ENCODE results near the gene COX15. TPM values are rescaled to one million over a fixed set of nuclear protein-coding genes. Genes with fewer than 3 reads are reported as not detected.
"Not testable (repeated sequence)": the region's sequence is repeated elsewhere in the genome, so short reads cannot be mapped to it uniquely, and the experiment has no call there.

COX15 gene
- total RNA-seq, 1 donor from 2014 or later, result 29.4 TPM

DNA sequence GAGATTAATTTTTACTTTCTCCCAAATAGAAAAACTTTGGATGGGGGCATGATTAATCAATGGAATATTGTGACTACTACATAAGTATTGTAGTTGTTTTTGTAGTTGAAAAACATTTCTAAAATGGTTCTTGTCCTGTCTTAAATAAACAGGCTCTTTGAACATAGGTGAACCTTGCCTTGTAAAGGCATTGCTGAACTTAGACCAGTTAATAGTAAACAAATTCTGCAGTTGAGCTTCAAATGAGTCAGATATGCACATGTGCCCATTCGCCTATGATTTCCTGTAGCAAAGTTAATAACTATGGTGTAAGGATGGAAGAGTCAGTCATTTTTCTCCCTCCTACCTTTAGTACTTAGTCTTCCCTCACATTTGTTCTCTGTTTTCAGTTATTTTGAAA, 22.7 kb upstream of the COX15 start:
- H3K4me1 Mint-ChIP-seq (ENCODE audit: unreplicated experiment), result no peaks in the 10 kb centered on the region
- no peaks in the 10 kb centered on the region for H3K27me3 Mint-ChIP-seq (ENCODE audit: unreplicated experiment)
- TF ChIP-seq, protein P1, sequence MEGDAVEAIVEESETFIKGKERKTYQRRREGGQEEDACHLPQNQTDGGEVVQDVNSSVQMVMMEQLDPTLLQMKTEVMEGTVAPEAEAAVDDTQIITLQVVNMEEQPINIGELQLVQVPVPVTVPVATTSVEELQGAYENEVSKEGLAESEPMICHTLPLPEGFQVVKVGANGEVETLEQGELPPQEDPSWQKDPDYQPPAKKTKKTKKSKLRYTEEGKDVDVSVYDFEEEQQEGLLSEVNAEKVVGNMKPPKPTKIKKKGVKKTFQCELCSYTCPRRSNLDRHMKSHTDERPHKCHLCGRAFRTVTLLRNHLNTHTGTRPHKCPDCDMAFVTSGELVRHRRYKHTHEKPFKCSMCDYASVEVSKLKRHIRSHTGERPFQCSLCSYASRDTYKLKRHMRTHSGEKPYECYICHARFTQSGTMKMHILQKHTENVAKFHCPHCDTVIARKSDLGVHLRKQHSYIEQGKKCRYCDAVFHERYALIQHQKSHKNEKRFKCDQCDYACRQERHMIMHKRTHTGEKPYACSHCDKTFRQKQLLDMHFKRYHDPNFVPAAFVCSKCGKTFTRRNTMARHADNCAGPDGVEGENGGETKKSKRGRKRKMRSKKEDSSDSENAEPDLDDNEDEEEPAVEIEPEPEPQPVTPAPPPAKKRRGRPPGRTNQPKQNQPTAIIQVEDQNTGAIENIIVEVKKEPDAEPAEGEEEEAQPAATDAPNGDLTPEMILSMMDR (IDR thresholded peaks at IDR 0.05), result no peak
- H3K9me3 Mint-ChIP-seq (ENCODE audit: unreplicated experiment), result no peaks in the 10 kb centered on the region
- peaks cover 52% of the 10 kb centered on the region for H3K36me3 Mint-ChIP-seq (ENCODE audit: unreplicated experiment)
- no peak overlapping the region for H3K27ac Mint-ChIP-seq (ENCODE audit: unreplicated experiment)
- no peak for DNase-seq (ENCODE audit: extremely low spot score, unreplicated experiment)
- no peak overlapping the region for H3K4me3 Mint-ChIP-seq (ENCODE audit: unreplicated experiment)

DNA sequence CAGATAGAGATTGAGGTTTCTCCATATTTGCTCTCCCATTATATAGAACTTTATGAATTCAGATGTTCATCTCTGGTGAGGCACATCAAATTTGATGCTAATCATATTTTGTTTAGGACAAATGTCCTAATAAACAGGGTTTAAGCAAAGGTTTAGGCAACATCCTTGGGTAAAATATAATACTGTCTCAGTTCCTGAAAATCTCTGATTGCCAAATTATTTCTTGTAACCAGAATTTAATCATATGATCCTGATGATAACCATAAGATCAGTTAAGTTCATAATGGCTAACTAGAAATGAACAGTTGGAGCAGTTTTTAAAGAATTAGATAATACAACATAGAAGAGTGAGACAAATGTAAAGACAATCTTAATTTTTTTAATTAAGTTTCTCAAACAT, 18.7 kb upstream of the COX15 start:
- H3K36me3 Mint-ChIP-seq (ENCODE audit: unreplicated experiment), result peaks cover 41% of the 10 kb centered on the region
- no peaks in the 10 kb centered on the region for H3K9me3 Mint-ChIP-seq (ENCODE audit: unreplicated experiment)
- H3K27ac Mint-ChIP-seq (ENCODE audit: unreplicated experiment), result no peak overlapping the region
- no peaks in the 10 kb centered on the region for H3K27me3 Mint-ChIP-seq (ENCODE audit: unreplicated experiment)
- no peak for DNase-seq (ENCODE audit: extremely low spot score, unreplicated experiment)
- TF ChIP-seq, protein P1 (IDR thresholded peaks at IDR 0.05), result no peak
- H3K4me1 Mint-ChIP-seq (ENCODE audit: unreplicated experiment), result no peaks in the 10 kb centered on the region
- no peak overlapping the region for H3K4me3 Mint-ChIP-seq (ENCODE audit: unreplicated experiment)

DNA sequence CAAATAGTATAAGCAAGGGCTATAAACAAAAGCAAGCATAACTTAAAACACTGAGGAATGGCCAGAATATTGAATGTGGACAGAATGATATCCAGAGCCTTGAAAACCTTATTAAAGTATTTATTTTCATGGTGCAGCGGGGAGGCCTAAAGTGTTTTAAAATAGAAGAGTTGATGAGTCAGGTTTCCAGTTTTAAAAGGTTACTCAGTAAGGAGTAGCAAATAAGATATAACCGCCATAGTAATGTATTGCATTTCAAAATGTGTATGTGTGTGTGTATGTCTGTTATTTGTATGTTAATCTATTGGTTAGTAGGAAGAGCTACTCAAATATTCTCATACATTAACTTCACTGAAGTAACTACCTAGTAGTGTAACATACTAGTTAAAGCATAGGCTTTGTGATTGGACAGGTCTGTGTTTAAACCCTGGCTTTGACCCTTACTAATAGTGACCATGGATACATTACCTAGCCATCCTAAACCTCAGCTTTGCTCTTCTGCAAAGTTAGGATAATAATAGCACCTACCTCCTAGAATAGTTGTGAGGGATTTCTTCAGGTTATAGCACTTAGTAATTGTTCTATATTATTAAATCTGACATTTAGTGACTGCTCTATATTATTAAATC, 17.0 kb upstream of the COX15 start:
- Mint-ChIP-seq H3K27me3 (ENCODE audit: unreplicated experiment) (no peaks in the 10 kb centered on the region), H3K36me3 (ENCODE audit: unreplicated experiment) (peaks cover 43% of the 10 kb centered on the region), H3K4me1 (ENCODE audit: unreplicated experiment) (no peaks in the 10 kb centered on the region), H3K27ac (ENCODE audit: unreplicated experiment) (no peak overlapping the region), H3K4me3 (ENCODE audit: unreplicated experiment) (no peak overlapping the region), H3K9me3 (ENCODE audit: unreplicated experiment) (no peaks in the 10 kb centered on the region)
- DNase-seq (ENCODE audit: extremely low spot score, unreplicated experiment), result no peak
- TF ChIP-seq, protein P1 (IDR thresholded peaks at IDR 0.05), result no peak

DNA sequence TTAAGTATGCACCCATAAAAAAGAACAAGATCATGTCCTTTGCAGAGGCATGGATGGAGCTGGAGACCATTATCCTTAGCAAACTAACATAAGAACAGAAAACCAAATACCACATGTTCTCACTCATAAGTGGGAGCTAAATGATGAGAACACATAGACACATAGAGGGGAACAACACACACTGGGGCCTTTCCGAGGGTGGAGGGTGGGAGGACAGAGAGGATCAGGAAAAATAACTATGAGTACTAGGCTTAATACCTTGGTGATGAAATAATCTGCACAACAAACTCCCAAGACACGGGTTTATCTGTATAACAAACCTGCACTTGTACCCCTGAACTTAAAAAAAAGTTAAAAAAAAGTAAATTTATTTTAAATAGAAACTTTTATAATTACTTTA, 14.2 kb upstream of the COX15 start:
- not testable (repeated sequence) for H3K27me3 Mint-ChIP-seq (ENCODE audit: unreplicated experiment); H3K9me3 Mint-ChIP-seq (ENCODE audit: unreplicated experiment); H3K4me3 Mint-ChIP-seq (ENCODE audit: unreplicated experiment); DNase-seq (ENCODE audit: extremely low spot score, unreplicated experiment); H3K27ac Mint-ChIP-seq (ENCODE audit: unreplicated experiment)
- Mint-ChIP-seq H3K4me1 (ENCODE audit: unreplicated experiment) (peaks cover 20% of the 10 kb centered on the region), H3K36me3 (ENCODE audit: unreplicated experiment) (peaks cover 63% of the 10 kb centered on the region)

DNA sequence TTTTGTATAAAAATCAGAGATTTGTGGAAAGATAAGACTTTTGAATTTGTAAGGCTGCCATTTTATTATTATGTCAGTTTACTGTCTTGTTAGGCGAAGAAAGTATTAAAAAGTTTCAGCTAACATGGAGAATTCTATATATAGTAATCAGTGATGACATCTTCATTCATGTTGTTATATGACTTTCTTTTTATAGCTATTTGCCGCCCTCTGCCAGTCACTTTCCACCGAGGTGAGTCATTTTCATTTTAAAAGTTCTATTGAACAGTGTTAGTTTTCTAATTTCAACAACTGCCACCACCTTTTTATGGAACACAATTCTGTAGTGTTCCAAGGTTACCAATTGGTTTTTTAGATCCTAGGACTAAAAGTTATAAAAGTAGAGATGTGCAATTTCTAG, 11.9 kb upstream of the COX15 start:
- DNase-seq (ENCODE audit: extremely low spot score, unreplicated experiment), result no peak
- Mint-ChIP-seq H3K4me3 (ENCODE audit: unreplicated experiment) (no peak overlapping the region), H3K27me3 (ENCODE audit: unreplicated experiment) (no peaks in the 10 kb centered on the region), H3K4me1 (ENCODE audit: unreplicated experiment) (peaks cover 20% of the 10 kb centered on the region), H3K27ac (ENCODE audit: unreplicated experiment) (no peak overlapping the region), H3K9me3 (ENCODE audit: unreplicated experiment) (peaks cover 21% of the 10 kb centered on the region), H3K36me3 (ENCODE audit: unreplicated experiment) (peaks cover 70% of the 10 kb centered on the region)
- TF ChIP-seq, protein P1 (IDR thresholded peaks at IDR 0.05), result no peak

DNA sequence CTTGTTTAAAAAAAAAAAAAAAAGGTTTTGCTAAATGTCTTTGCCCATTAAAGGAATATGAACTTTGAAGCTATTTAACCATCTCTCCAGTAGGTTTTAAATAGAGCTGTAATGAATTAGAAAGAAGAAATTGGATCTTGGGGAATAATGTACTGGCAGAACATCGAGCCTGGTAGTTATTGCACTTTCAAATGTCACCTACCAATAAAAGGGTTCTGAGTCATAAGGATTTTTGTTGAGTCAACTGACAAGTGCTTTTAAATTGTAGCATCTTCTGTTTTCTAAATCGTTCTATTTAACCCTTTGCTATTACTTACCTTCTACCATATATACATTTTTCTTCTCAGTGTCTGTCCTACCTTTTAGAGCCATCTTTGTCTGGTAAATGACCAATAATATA, 10.8 kb upstream of the COX15 start:
- no peak for DNase-seq (ENCODE audit: extremely low spot score, unreplicated experiment)
- Mint-ChIP-seq H3K27ac (ENCODE audit: unreplicated experiment) (peak overlapping the region; percentile 48), H3K4me1 (ENCODE audit: unreplicated experiment) (peaks cover 20% of the 10 kb centered on the region), H3K36me3 (ENCODE audit: unreplicated experiment) (peaks cover 62% of the 10 kb centered on the region), H3K27me3 (ENCODE audit: unreplicated experiment) (no peaks in the 10 kb centered on the region), H3K4me3 (ENCODE audit: unreplicated experiment) (no peak overlapping the region), H3K9me3 (ENCODE audit: unreplicated experiment) (peaks cover 21% of the 10 kb centered on the region)
- TF ChIP-seq, protein P1 (IDR thresholded peaks at IDR 0.05), result no peak

All from osteocyte (in vitro differentiated cells).